KMS-11 (cell line): ENCODE data around the gene GUCD1.

Experiments used
- H2AFZ ChIP-seq: fragments of 200-600 bp; sonication (generic); 2 replicates; pipeline ENCODE4 v1.6.1; 2016; ENCODE audit warnings: antibody characterized with exemption, mixed run types, low read depth
- H3K27ac ChIP-seq: fragments of 200-600 bp; sonication (generic); 2 replicates; pipeline ENCODE4 v1.6.1; 2016; ENCODE audit warnings: mild to moderate bottlenecking, mixed run types
- H3K27me3 ChIP-seq: fragments of 200-600 bp; sonication (generic); 2 replicates; pipeline ENCODE4 v1.6.1; 2017; ENCODE audit warnings: mild to moderate bottlenecking, low read depth, mixed run types, moderate library complexity; ENCODE audit not compliant: insufficient read depth
- H3K36me3 ChIP-seq: fragments of 200-600 bp; sonication (generic); 2 replicates; pipeline ENCODE4 v1.6.1; 2017; ENCODE audit warnings: mild to moderate bottlenecking, mixed run types; ENCODE audit not compliant: insufficient read depth
- H3K4me1 ChIP-seq: fragments of 200-600 bp; sonication (generic); 2 replicates; pipeline ENCODE4 v1.6.1; 2016; ENCODE audit warnings: mild to moderate bottlenecking, low read depth, mixed run types; ENCODE audit not compliant: poor library complexity, severe bottlenecking
- H3K4me2 ChIP-seq: fragments of 200-600 bp; sonication (generic); 2 replicates; pipeline ENCODE4 v1.7.0; 2016; ENCODE audit warnings: mild to moderate bottlenecking, mixed run types
- H3K4me3 ChIP-seq: fragments of 200-600 bp; sonication (generic); IDR thresholded peaks from 2 replicates; pipeline ENCODE4 v1.6.1; 2017; ENCODE audit warnings: low read depth, low read length, mixed read lengths; ENCODE audit not compliant: insufficient read depth
- H3K79me2 ChIP-seq: fragments of 200-600 bp; sonication (generic); 2 replicates; pipeline ENCODE4 v1.6.1; 2016; ENCODE audit warnings: low read depth, mixed run types; ENCODE audit not compliant: insufficient read depth
- H3K9ac ChIP-seq: fragments of 200-600 bp; sonication (generic); 2 replicates; pipeline ENCODE4 v1.6.1; 2016; ENCODE audit warnings: mild to moderate bottlenecking, mixed run types
- H4K20me1 ChIP-seq: fragments of 200-600 bp; sonication (generic); 2 replicates; pipeline ENCODE4 v1.6.1; 2016; ENCODE audit warnings: mild to moderate bottlenecking, mixed run types; ENCODE audit not compliant: insufficient read depth
- TF ChIP-seq, protein P1 (sequence below): fragments of 200-600 bp; sonication (generic); conservative IDR thresholded peaks from 2 replicates; pipeline ENCODE4 v1.6.1; 2017; ENCODE audit warnings: low read depth, mild to moderate bottlenecking, antibody characterized with exemption, low read length, moderate library complexity, mixed read lengths

GUCD1 gene

DNA sequence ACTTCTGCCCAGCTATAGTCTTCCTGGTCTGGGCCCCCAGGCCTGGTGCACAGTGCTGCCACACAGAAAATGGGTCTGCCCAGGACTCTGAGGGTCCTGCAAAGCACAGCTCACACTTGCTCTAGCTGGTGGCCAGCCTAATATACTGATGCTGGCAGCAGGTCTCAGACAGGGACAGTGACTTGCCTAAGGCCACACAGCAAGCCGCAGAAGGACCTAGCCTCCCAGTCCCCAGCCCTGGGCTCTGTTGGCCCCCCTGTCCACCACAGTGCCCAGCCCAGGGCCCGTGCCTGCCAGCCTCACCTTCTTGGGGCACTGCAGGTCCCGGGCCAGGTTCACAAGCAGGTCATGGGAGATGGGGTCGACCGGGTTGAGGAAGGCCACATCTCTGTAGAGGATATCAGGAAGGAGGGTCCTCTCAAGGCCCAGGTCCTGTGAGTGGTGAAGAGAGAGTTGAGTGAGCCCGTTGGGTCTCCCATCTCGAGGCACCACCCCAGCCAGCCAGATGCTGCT, 34.6 kb upstream of the GUCD1 start:
- no peaks in the 10 kb centered on the region for H3K36me3 ChIP-seq
- no peak overlapping the region for H3K4me3 ChIP-seq
- TF ChIP-seq, protein P1, sequence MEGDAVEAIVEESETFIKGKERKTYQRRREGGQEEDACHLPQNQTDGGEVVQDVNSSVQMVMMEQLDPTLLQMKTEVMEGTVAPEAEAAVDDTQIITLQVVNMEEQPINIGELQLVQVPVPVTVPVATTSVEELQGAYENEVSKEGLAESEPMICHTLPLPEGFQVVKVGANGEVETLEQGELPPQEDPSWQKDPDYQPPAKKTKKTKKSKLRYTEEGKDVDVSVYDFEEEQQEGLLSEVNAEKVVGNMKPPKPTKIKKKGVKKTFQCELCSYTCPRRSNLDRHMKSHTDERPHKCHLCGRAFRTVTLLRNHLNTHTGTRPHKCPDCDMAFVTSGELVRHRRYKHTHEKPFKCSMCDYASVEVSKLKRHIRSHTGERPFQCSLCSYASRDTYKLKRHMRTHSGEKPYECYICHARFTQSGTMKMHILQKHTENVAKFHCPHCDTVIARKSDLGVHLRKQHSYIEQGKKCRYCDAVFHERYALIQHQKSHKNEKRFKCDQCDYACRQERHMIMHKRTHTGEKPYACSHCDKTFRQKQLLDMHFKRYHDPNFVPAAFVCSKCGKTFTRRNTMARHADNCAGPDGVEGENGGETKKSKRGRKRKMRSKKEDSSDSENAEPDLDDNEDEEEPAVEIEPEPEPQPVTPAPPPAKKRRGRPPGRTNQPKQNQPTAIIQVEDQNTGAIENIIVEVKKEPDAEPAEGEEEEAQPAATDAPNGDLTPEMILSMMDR: no peak
- H3K27ac ChIP-seq: no peak overlapping the region
- no peaks in the 10 kb centered on the region for H3K79me2 ChIP-seq
- no peak overlapping the region for H2AFZ ChIP-seq
- no peaks in the 10 kb centered on the region for H3K27me3 ChIP-seq
- no peak overlapping the region for H3K4me2 ChIP-seq
- H3K4me1 ChIP-seq: peaks cover 12% of the 10 kb centered on the region
- H3K9ac ChIP-seq: no peak overlapping the region
- no peaks in the 10 kb centered on the region for H4K20me1 ChIP-seq

DNA sequence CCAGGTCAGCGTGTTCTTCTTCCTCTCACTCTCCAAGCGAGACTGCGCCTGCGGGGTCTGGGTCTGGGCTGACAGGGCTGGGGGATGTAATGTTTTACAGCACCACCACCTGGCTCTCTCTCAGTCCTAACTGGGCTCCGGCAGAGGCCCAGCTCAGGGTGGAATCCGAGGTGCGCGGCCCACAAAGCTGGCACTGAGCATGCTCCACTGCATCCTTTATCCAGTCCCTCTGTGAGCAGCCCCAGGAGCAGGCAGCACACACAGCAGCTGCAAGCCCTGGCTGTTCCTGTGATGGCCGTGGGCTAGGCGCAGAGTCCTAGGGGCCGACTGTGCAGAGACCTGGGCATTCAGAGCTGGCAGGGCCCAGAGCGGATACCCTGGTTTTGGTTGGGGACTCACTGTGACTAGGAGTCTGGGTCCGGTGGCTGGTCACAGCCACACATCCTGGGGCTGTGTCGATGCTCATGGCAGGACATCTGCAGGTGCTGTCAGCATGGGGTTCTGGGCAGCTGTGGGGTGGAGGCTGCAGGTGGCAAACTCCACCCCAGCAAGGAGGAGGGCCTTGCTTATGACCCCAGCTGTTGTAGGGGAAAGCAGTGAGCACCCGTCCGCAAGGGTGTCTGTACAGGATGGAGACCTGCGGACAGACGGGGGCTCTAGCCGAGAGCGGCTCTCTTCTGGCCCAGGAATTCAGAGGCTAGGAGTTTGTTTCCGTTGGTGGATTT, 34.0 kb upstream of the GUCD1 start:
- Histone ChIP-seq H3K36me3 (no peaks in the 10 kb centered on the region), H3K79me2 (no peaks in the 10 kb centered on the region), H3K27me3 (no peaks in the 10 kb centered on the region), H4K20me1 (no peaks in the 10 kb centered on the region), H3K27ac (no peak overlapping the region), H3K4me2 (no peak overlapping the region), H3K4me1 (peaks cover 17% of the 10 kb centered on the region), H3K4me3 (no peak overlapping the region), H3K9ac (no peak overlapping the region), H2AFZ (no peak overlapping the region)
- TF ChIP-seq, protein P1: no peak

DNA sequence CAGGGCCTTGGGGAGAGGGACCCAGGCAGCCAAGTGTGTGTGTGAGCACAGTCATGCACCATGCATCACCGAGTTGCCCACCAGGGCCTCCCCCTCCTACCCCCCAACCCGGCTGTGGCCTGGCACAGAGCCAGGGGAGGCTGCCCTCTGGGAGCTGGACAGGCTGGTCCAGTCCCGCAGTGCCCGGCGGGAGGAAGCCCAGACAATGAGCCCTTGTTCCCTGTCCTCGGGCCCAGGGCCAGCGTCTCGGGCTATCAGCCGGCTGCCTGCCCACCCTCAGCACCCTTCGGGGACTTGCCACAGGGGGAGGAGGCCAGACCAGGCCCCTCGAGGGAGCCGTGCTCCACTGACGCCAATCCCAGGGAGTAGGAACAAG, 33.4 kb upstream of the GUCD1 start:
- no peaks in the 10 kb centered on the region for H3K36me3 ChIP-seq
- no peaks in the 10 kb centered on the region for H3K27me3 ChIP-seq
- no peaks in the 10 kb centered on the region for H4K20me1 ChIP-seq
- H2AFZ ChIP-seq: no peak overlapping the region
- H3K4me3 ChIP-seq: no peak overlapping the region
- no peak overlapping the region for H3K4me2 ChIP-seq
- TF ChIP-seq, protein P1: no peak
- H3K27ac ChIP-seq: no peak overlapping the region
- no peak overlapping the region for H3K9ac ChIP-seq
- H3K4me1 ChIP-seq: peaks cover 18% of the 10 kb centered on the region
- no peaks in the 10 kb centered on the region for H3K79me2 ChIP-seq

DNA sequence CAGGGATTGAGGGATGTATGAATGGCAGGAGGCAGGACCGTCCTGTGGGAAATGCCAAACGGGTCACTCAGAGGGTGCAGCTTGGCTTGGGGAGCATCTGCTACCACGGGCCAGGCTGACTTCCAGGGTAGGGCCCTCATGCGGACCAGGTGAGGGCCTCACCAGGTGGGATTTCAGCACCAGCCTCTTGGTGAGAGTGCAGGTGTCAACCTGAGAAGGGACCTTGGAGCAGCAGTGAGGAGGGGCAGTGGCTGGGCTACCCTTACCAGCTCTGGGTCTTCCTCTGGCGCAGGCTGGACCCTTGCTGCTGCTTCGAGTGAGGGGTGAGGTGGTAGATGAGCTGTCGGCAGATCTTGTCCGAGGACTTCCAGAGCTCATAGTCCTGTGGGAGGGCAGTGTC, 33.0 kb upstream of the GUCD1 start:
- Histone ChIP-seq H3K4me2 (no peak overlapping the region), H3K79me2 (no peaks in the 10 kb centered on the region), H2AFZ (no peak overlapping the region), H3K4me1 (peaks cover 15% of the 10 kb centered on the region), H3K9ac (no peak overlapping the region), H3K4me3 (no peak overlapping the region), H3K36me3 (no peaks in the 10 kb centered on the region), H4K20me1 (no peaks in the 10 kb centered on the region), H3K27ac (no peak overlapping the region), H3K27me3 (no peaks in the 10 kb centered on the region)
- TF ChIP-seq, protein P1: no peak
